HG03139 (cell line): Measurements from ENCODE around the gene PHOSPHO2.

Experiments
- ATAC-seq: cut with Tn5 transposase; IDR thresholded peaks from one replicate; pipeline ENCODE4 v1.9.1; 2021; ENCODE audit not compliant: unreplicated experiment

Gene PHOSPHO2

GRCh38 chr2:169715379-169716237 lies 21.3 kb downstream of the PHOSPHO2 start:
- ATAC-seq, result no peak

- no peak for ATAC-seq
Measured at GRCh38 chr2:169716238-169716886, 22.1 kb downstream of the PHOSPHO2 start.

GRCh38 chr2:169716938-169717690 lies 22.8 kb downstream of the PHOSPHO2 start:
- no peak for ATAC-seq

- no peak for ATAC-seq
Measured at GRCh38 chr2:169717691-169718063, 23.4 kb downstream of the PHOSPHO2 start.

- ATAC-seq, result no peak
Measured at GRCh38 chr2:169718930-169719504, 24.7 kb downstream of the PHOSPHO2 start.

- ATAC-seq, result no peak
Measured at GRCh38 chr2:169721016-169721415, 26.7 kb downstream of the PHOSPHO2 start.

GRCh38 chr2:169727065-169727464 lies 32.8 kb downstream of the PHOSPHO2 start:
- no peak for ATAC-seq

- ATAC-seq, result no peak
Measured at GRCh38 chr2:169729274-169729605, 35.0 kb downstream of the PHOSPHO2 start.

- ATAC-seq, result no peak
Measured at GRCh38 chr2:169732075-169732474, 37.8 kb downstream of the PHOSPHO2 start.

GRCh38 chr2:169732583-169733358 lies 38.5 kb downstream of the PHOSPHO2 start:
- no peak for ATAC-seq

GRCh38 chr2:169734169-169734847 lies 40.0 kb downstream of the PHOSPHO2 start:
- ATAC-seq, result peak; percentile 34

- no peak for ATAC-seq
Measured at GRCh38 chr2:169735623-169736022, 41.4 kb downstream of the PHOSPHO2 start.

GRCh38 chr2:169736902-169737301 lies 42.6 kb downstream of the PHOSPHO2 start:
- no peak for ATAC-seq

- no peak for ATAC-seq
Measured at GRCh38 chr2:169738566-169739229, 44.4 kb downstream of the PHOSPHO2 start.

GRCh38 chr2:169739351-169739750 lies 45.1 kb downstream of the PHOSPHO2 start:
- no peak for ATAC-seq

- ATAC-seq, result no peak
Measured at GRCh38 chr2:169743549-169743948, 49.3 kb downstream of the PHOSPHO2 start.

- no peak for ATAC-seq
Measured at GRCh38 chr2:169746240-169746639, 52.0 kb downstream of the PHOSPHO2 start.

GRCh38 chr2:169748319-169748718 lies 54.0 kb downstream of the PHOSPHO2 start:
- ATAC-seq, result no peak
